HepG2 (cell line): ENCODE results near the gene DNAAF3. TPM values are rescaled to one million over a fixed set of nuclear protein-coding genes. Genes with fewer than 3 reads are reported as not detected.

Source experiments
- AGO1 ChIP-seq: fragments of 200-400 bp; formaldehyde crosslinking; IDR thresholded peaks from 2 replicates; pipeline ENCODE4 v1.6.1; 2017; ENCODE audit warnings: mild to moderate bottlenecking, low read depth, low read length, moderate library complexity; ENCODE audit not compliant: poor library complexity, severe bottlenecking
- CHCHD3 ChIP-seq: sonication (generic); formaldehyde crosslinking; IDR thresholded peaks from 2 replicates; pipeline ENCODE4 v1.8.0; 2022; ENCODE audit warnings: mild to moderate bottlenecking, missing genetic modification reagents, moderate library complexity
- FOXK1 ChIP-seq: sonication (generic); formaldehyde crosslinking; IDR thresholded peaks from 2 replicates; pipeline ENCODE4 v1.4.0; 2020; ENCODE audit warnings: low read depth, missing genetic modification reagents, borderline replicate concordance
- JARID2 ChIP-seq: sonication (generic); formaldehyde crosslinking; IDR thresholded peaks from 2 replicates; pipeline ENCODE4 v1.8.1; 2023; ENCODE audit warnings: missing genetic modification reagents, inconsistent platforms; ENCODE audit not compliant: insufficient replicate concordance
- NCOR1 ChIP-seq: fragments of 200-600 bp; sonication (generic); IDR thresholded peaks from 2 replicates; pipeline ENCODE4 v1.7.0; 2017; ENCODE audit warnings: antibody characterized with exemption, low read length, borderline replicate concordance
- NFKB2 ChIP-seq: sonication (generic); formaldehyde crosslinking; IDR thresholded peaks from 2 replicates; pipeline ENCODE4 v1.4.0; 2020; ENCODE audit warnings: missing genetic modification reagents, borderline replicate concordance
- NONO ChIP-seq, 2 experiments: fragments of 450-650 bp in 1 of 2; sonication (generic) in 1 of 2; formaldehyde crosslinking in 1 of 2; IDR thresholded peaks in 1 of 2; conservative IDR thresholded peaks in 1 of 2; 2 replicates each; pipeline versions ENCODE4 v1.6.1 to v1.8.0; 2017 to 2022; ENCODE audit warnings: mild to moderate bottlenecking in 1 of 2, missing genetic modification reagents in 1 of 2, moderate library complexity in 1 of 2
- REL ChIP-seq: sonication (generic); formaldehyde crosslinking; conservative IDR thresholded peaks from 2 replicates; pipeline ENCODE4 v1.8.0; 2022; ENCODE audit warnings: mild to moderate bottlenecking, missing genetic modification reagents, moderate library complexity
- SMAD3 ChIP-seq: sonication (generic); formaldehyde crosslinking; IDR thresholded peaks from 2 replicates; pipeline ENCODE4 v1.4.0; 2020; ENCODE audit warnings: missing genetic modification reagents
- SOX5 ChIP-seq: IDR thresholded peaks from 2 replicates; pipeline ENCODE4 v1.6.1; 2016; ENCODE audit warnings: borderline replicate concordance
- SOX6 ChIP-seq, 2 experiments: fragments of 450-650 bp in 1 of 2; sonication (generic) in 1 of 2; formaldehyde crosslinking in 1 of 2; IDR thresholded peaks; 2 replicates each; pipeline versions ENCODE4 v1.4.0 to v1.6.1; 2017 to 2020; ENCODE audit warnings: antibody characterized with exemption in 1 of 2, mild to moderate bottlenecking in 1 of 2, missing genetic modification reagents in 1 of 2
- TAF15 ChIP-seq: fragments of 200-400 bp; formaldehyde crosslinking; IDR thresholded peaks from one replicate; pipeline ENCODE4 v1.6.1; 2018; ENCODE audit warnings: mild to moderate bottlenecking, low read depth, low read length; ENCODE audit not compliant: poor library complexity, severe bottlenecking
- ZBTB21 ChIP-seq: sonication (generic); formaldehyde crosslinking; IDR thresholded peaks from 2 replicates; pipeline ENCODE4 v1.4.0; 2020; ENCODE audit warnings: missing genetic modification reagents
- ZNF382 ChIP-seq: sonication (generic); formaldehyde crosslinking; IDR thresholded peaks from 2 replicates; pipeline ENCODE4 v1.5.0; 2020; ENCODE audit warnings: missing genetic modification reagents, mild to moderate bottlenecking, borderline replicate concordance
- ZNF383 ChIP-seq: sonication (generic); formaldehyde crosslinking; IDR thresholded peaks from 2 replicates; pipeline ENCODE4 v1.4.0; 2020; ENCODE audit warnings: missing genetic modification reagents, mild to moderate bottlenecking, borderline replicate concordance
- ZNF484 ChIP-seq: sonication (generic); formaldehyde crosslinking; IDR thresholded peaks from 2 replicates; pipeline ENCODE4 v1.5.1; 2020; ENCODE audit warnings: mild to moderate bottlenecking, low read depth, missing genetic modification reagents, borderline replicate concordance
- ZNF615 ChIP-seq: sonication (generic); formaldehyde crosslinking; IDR thresholded peaks from 2 replicates; pipeline ENCODE4 v1.5.0; 2020; ENCODE audit warnings: mild to moderate bottlenecking, missing genetic modification reagents, borderline replicate concordance
- ZNF629 ChIP-seq: sonication (generic); formaldehyde crosslinking; conservative IDR thresholded peaks from 2 replicates; pipeline ENCODE4 v1.5.0; 2020; ENCODE audit warnings: missing genetic modification reagents
- ZNF747 ChIP-seq: sonication (generic); formaldehyde crosslinking; IDR thresholded peaks from 2 replicates; pipeline ENCODE4 v1.8.1; 2023; ENCODE audit warnings: missing genetic modification reagents, mild to moderate bottlenecking, borderline replicate concordance
- polyA plus RNA-seq, 8 experiments: library from polyadenylated mRNA; depleted of rRNA in 3 of 8; stranded (reverse) in 7 of 8; unstranded in 1 of 8; fragments of >200 nt; fragmentation: Illumina TruSeq in 4 of 8; extraction: Trizol in 4 of 8; gene quantifications; 2 replicates each; pipeline versions ENCODE4 v1.2.1 to v1.2.3, GENCODE V29; 2011 to 2016; ENCODE audit warnings: low read depth in 4 of 8, missing spikeins in 1 of 8, mixed read lengths in 1 of 8; ENCODE audit not compliant: insufficient read depth in 1 of 8
- total RNA-seq, 5 experiments: library from RNA; depleted of rRNA; stranded (reverse); fragments of >200 nt; fragmentation: Illumina TruSeq; extraction: Trizol; gene quantifications; 2 replicates each; pipeline ENCODE4 v1.2.3, GENCODE V29; 2016; ENCODE audit warnings: low read depth in 1 of 5
- TF ChIP-seq, protein P1 (sequence below): sonication (generic); formaldehyde crosslinking; IDR thresholded peaks from 2 replicates; pipeline ENCODE4 v1.5.1; 2020; ENCODE audit warnings: missing genetic modification reagents, mild to moderate bottlenecking, borderline replicate concordance
- TF ChIP-seq, protein P2 (sequence below): sonication (generic); formaldehyde crosslinking; conservative IDR thresholded peaks from 2 replicates; pipeline ENCODE4 v1.8.0; 2022; ENCODE audit warnings: mild to moderate bottlenecking, moderate library complexity, missing genetic modification reagents
- TF ChIP-seq, protein P3 (sequence below): sonication (generic); formaldehyde crosslinking; IDR thresholded peaks from 2 replicates; pipeline ENCODE4 v1.5.0; 2020; ENCODE audit warnings: mild to moderate bottlenecking, missing genetic modification reagents

DNAAF3 gene
- total and polyA plus RNA-seq, 2 of the 13 experiments (the other 11 are each of a cell fraction or from before 2014, with no cell fraction given): 0.30 to 0.40 TPM

- TF ChIP-seq SOX5 (CRISPR knock-in tag) (peak; percentile 78), NFKB2 (CRISPR knock-in tag) (peak; percentile 53; the same call in 1 of the 2 replicates), SMAD3 (peak; percentile 51; the same call in 1 of the 2 replicates), ZNF382 (CRISPR knock-in tag) (no peak), REL (CRISPR knock-in tag) (no peak), NCOR1 (0 out of 2 replicates have a peak, but pooled peaks have one; percentile 51), FOXK1 (CRISPR knock-in tag) (peak; percentile 79; the same call in 1 of the 2 replicates), AGO1 (peak; percentile 63), ZNF629 (no peak), ZNF615 (no peak), TAF15 (no peak), SOX6 (IDR thresholded peaks at IDR 0.05) (no peak), SOX6 (CRISPR knock-in tag; IDR thresholded peaks at IDR 0.05) (peak; percentile 91), JARID2 (CRISPR knock-in tag) (no peak), ZNF484 (CRISPR knock-in tag) (no peak), ZNF747 (CRISPR knock-in tag) (0 out of 2 replicates have a peak, but pooled peaks have one; percentile 81), CHCHD3 (CRISPR knock-in tag) (no peak), ZBTB21 (CRISPR knock-in tag) (peak; percentile 58; the same call in 1 of the 2 replicates), ZNF383 (CRISPR knock-in tag) (no peak), NONO (IDR thresholded peaks at IDR 0.05) (no peak), NONO (CRISPR knock-in tag; conservative IDR thresholded peaks at IDR 0.05) (peak; percentile 76)
- TF ChIP-seq, protein P1, sequence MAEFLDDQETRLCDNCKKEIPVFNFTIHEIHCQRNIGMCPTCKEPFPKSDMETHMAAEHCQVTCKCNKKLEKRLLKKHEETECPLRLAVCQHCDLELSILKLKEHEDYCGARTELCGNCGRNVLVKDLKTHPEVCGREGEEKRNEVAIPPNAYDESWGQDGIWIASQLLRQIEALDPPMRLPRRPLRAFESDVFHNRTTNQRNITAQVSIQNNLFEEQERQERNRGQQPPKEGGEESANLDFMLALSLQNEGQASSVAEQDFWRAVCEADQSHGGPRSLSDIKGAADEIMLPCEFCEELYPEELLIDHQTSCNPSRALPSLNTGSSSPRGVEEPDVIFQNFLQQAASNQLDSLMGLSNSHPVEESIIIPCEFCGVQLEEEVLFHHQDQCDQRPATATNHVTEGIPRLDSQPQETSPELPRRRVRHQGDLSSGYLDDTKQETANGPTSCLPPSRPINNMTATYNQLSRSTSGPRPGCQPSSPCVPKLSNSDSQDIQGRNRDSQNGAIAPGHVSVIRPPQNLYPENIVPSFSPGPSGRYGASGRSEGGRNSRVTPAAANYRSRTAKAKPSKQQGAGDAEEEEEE (CRISPR knock-in tag): no peak
- TF ChIP-seq, protein P2, sequence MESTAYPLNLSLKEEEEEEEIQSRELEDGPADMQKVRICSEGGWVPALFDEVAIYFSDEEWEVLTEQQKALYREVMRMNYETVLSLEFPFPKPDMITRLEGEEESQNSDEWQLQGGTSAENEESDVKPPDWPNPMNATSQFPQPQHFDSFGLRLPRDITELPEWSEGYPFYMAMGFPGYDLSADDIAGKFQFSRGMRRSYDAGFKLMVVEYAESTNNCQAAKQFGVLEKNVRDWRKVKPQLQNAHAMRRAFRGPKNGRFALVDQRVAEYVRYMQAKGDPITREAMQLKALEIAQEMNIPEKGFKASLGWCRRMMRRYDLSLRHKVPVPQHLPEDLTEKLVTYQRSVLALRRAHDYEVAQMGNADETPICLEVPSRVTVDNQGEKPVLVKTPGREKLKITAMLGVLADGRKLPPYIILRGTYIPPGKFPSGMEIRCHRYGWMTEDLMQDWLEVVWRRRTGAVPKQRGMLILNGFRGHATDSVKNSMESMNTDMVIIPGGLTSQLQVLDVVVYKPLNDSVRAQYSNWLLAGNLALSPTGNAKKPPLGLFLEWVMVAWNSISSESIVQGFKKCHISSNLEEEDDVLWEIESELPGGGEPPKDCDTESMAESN (CRISPR knock-in tag): no peak
- TF ChIP-seq, protein P3, sequence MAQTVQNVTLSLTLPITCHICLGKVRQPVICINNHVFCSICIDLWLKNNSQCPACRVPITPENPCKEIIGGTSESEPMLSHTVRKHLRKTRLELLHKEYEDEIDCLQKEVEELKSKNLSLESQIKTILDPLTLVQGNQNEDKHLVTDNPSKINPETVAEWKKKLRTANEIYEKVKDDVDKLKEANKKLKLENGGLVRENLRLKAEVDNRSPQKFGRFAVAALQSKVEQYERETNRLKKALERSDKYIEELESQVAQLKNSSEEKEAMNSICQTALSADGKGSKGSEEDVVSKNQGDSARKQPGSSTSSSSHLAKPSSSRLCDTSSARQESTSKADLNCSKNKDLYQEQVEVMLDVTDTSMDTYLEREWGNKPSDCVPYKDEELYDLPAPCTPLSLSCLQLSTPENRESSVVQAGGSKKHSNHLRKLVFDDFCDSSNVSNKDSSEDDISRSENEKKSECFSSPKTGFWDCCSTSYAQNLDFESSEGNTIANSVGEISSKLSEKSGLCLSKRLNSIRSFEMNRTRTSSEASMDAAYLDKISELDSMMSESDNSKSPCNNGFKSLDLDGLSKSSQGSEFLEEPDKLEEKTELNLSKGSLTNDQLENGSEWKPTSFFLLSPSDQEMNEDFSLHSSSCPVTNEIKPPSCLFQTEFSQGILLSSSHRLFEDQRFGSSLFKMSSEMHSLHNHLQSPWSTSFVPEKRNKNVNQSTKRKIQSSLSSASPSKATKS (CRISPR knock-in tag): no peak
Observed at GRCh38 chr19:55206664-55207500, 40.5 kb upstream of the DNAAF3 start (continued).
